ENCODE data around the gene C3orf70.

Gene C3orf70

DNA sequence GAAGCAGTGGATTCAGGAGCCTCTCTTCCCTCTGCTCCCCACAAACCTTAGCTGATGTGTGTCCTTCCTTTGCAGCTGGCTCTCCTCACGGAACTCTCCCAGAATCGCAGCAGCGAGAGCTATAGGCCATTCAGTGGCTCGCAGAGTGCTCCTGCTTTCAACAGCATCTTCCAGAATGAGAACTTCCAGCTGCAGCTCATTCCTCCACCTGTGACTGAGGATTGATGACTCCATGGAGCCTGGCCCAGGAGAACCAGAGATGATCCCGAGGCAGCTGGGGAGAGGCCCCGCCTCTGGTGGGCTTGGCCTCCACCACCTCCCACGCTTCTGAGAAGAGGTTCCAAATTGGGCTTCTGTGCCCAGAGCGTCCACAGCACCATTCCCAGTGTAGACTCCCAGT is 101.1 kb downstream of the C3orf70 start:
- DNase-seq (ENCODE audit: low spot score), result peak; percentile 3

DNA sequence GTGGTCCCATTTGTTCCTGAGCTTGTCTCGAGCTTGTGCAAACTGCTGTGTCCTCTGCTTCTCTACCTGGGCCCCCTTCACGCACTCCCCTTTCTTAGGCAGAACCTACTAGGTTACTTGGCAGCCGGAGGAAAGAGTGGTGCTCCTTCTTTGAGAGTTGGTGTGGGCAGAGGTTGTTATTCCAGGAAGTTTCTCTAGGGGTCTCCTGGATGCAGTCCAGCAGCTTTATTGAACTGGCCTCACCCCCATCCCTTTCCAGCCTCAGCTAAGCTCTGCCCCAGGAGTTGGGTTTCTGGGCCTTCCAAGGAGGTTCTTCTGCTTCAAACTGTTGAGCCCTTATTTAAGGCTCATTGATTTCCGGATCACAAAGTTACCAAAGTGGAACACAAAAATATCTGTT is 103.2 kb downstream of the C3orf70 start:
- no peak for DNase-seq (ENCODE audit: low spot score)

DNA sequence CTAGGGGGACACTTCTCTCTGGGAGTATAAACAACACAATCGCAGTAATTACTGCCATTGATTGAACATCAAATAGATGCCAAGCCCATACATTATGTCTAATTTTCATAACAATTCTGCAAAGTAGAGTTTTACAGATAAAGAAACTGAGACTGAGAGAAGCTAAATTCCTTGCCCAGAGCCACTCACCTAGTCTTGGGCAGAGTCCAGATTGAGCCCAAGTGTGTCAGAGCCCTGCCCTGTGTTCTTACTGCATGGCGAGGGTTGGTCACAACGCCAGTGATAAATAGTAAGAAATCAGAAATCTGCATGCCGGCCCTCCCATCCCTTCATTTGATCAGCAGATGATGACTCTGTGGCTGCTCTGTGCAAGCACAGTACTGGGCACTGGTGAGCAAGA is 106.3 kb downstream of the C3orf70 start:
- no peak for DNase-seq (ENCODE audit: low spot score)

DNA sequence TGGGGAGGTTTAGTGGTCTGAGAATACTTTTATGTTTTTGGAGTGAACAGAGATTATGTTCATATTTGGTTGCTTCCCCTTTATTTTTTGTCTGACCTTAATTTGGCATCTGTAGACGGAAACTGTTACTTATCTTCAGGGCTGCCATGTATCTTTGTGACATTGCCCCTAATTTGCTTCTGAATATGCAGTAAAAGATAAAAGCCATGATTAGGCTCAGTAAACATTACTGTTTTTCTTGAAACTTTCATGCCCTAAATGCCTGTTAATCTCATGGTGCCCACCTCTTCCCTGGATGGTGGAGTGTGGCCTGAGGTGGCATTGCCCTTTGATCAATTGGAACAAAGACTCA is 106.7 kb downstream of the C3orf70 start:
- DNase-seq (ENCODE audit: low spot score), result no peak

DNA sequence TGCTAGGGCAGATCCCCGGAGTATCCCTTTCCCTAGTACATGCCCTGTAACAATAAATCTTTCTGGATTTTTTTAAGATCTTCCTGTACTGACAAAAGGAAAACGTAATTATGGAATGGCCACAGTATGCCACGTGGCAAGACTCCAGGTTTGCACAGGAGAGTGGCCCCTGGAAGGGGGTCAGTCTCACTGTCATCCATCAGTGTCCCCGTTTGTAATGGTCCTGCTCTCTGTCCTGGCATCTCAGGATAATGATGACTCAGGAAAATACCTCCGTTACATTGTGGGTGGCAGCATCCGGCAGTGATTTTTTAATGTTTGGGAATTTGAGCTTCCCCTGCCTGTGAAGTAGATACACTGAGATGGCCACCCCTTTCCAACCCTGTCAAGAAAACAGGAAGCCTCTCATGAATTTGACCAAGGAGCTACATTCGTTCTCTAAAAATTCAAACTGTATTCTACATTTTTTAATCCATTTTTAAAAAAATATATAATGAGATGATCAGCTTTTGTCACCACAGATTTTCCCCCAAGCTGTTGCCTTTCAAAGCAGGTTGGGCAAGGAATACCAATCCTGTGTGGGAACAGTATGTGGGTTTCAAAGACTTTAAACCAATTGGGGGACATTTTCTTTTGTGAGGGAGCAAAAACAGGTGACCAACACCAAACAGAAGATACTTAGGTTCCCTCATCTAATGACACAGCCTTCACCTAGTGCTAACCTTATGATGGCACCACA is 110.4 kb downstream of the C3orf70 start:
- no peak for DNase-seq (ENCODE audit: low spot score)

DNA sequence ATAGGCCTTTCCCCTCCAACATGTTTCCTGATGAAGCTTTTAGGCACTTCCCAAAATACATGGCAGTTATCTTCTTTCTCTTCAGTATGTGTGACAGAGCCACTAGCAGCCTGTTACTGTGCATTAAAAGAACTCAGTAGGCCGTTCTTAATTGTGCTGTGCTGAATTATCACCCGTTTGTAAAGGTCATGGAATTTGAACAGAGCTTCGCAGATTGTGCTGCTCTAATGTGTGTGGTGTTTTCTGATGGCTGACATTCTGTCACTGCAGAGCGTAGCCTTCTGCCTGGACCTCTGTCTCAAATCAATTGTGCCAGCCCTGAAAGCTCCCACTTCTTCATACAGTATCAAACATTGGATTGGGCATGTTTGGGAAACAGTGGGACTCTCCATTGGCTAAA is 111.3 kb downstream of the C3orf70 start:
- DNase-seq (ENCODE audit: low spot score), result no peak

DNA sequence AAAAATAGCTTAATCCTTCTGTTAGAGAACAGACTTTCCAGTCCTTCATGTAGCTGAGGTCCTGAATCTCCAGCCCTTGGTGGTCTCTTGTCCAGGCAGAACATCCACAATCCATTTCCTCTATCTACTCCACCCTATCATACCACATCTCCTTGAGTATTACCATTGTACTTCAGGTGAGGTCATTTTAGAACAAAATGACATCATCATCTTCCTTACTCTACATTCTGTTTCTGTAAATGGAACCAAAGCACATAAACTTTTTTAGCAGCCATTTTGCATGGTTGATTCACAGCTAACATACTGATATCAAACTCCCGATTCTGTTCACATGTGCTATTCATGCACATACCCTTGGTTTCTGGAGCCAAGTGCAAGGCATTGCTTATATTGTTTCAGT is 112.4 kb downstream of the C3orf70 start:
- no peak for DNase-seq (ENCODE audit: low spot score)

DNA sequence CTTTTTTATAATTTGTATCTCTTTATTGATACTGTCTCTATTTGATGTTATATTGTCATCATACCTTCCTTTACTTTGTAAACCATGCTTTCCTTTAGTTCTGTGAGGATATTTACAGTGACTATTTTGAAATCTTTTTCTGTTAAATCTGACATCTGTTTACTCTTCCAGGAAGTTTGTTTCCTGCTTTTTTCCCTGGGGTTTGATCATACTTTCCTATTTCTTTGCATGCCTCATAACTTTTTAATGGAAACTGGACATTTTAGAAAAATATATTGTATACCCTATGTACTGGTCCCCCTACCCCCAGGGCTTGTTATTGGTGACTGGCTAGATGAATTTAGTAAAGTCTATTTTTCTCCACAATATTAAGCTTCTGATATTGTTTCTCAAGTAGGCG is 115.1 kb downstream of the C3orf70 start:
- no peak for DNase-seq (ENCODE audit: low spot score)

DNA sequence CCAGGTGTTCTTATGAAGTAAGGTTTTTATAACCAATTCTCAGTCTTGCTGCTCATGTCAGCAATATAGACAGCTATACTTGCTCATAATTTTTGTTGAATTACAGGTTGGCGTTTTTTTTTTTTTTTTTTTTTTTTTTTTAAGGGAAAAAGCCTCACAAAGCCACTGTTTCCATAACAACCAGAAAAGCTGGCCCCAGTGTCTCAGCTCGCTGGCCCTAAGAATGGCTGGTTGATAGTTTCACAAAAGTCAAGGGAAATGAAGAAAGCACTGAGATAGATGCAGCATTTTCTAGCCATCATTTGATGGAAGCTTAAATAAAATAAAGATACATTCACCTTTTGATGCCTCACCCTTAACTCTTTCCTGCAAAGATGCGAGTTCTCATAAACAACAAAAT is 121.9 kb downstream of the C3orf70 start:
- no peak for DNase-seq (ENCODE audit: low spot score)

DNA sequence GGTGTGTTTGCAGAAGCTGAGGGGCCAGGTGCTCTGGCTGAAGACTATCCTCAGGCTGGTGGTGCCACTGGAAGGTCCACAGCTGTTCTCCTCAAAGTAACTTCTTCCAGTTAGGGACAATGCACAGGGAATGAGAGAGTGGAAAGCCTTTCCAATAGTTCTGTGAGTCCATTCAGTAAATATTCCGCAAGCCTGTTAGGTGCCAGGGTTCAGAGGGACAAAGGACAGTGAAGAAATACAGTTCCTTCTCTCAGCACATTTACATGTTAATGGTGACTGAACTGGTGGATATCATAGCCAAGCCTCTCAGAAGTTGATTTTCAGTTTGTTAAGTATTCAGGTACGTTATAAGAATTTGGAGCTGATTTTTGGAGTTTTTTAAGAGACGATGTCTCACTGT is 122.5 kb downstream of the C3orf70 start:
- DNase-seq (ENCODE audit: low spot score), result no peak

DNA sequence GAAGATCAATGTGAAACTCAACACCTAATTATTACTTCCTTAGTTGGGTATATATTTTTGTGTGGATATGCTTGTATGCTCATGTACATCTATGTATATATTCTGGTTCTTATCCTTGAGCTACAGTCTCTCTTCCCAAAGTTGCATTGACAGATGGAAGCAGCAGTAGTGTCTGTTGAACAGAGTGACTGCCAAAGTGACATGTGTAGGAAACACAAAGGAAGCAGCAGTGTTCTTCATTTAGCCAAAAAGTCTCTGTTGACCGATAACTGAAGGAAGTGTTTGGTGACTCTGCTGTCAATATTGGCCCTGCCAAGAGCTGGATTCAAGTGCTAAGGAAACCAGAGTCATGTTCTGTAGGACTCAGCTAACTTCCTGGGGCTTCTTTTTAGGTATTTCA is 123.8 kb downstream of the C3orf70 start:
- no peak for DNase-seq (ENCODE audit: low spot score)

DNA sequence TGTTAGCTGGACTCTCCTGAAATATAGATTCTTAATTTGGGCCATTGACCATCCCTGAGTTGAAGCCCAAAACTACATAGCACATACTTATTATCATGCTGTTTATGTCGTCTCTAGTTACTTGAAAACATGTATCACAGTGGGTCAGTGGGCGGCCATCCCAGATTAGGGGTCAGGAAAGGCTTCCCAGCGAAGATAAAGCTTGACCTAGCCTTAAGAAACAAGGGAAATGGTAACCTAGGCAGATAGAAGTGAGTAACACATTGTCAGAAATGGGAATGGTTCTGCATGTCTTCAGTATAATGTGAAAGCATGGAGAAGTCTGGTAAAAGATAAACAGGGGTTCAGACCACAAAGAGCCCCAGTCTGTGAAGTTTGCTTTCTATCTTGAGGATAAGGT is 124.7 kb downstream of the C3orf70 start:
- DNase-seq (ENCODE audit: low spot score), result no peak
